NB4 (cell line): ENCODE measurements around the gene COL4A2.

ENCODE experiments used
- DNase-seq: peaks from one replicate; pipeline ENCODE4 v3.0.0; 2010; ENCODE audit warnings: low read depth
- H3K4me3 ChIP-seq: one replicate; pipeline ENCODE4 v1.5.1; 2011; ENCODE audit warnings: mild to moderate bottlenecking, low read depth, low read length, moderate library complexity
- MYC ChIP-seq: IDR thresholded peaks from 2 replicates; pipeline ENCODE4 v1.6.1; 2011; ENCODE audit warnings: low read depth, low read length
- POLR2A ChIP-seq: IDR thresholded peaks from 2 replicates; pipeline ENCODE4 v1.6.1; 2011; ENCODE audit warnings: mild to moderate bottlenecking; ENCODE audit not compliant: insufficient read length; ENCODE audit errors: extremely low read depth
- TF ChIP-seq, protein P1 (sequence below): IDR thresholded peaks from one replicate; pipeline ENCODE4 v1.5.1; 2012; ENCODE audit warnings: low read depth, low read length
- TF ChIP-seq, protein P2 (sequence below): IDR thresholded peaks from 2 replicates; pipeline ENCODE4 v1.6.1; 2011; ENCODE audit warnings: low read depth, low read length

The COL4A2 gene

DNA sequence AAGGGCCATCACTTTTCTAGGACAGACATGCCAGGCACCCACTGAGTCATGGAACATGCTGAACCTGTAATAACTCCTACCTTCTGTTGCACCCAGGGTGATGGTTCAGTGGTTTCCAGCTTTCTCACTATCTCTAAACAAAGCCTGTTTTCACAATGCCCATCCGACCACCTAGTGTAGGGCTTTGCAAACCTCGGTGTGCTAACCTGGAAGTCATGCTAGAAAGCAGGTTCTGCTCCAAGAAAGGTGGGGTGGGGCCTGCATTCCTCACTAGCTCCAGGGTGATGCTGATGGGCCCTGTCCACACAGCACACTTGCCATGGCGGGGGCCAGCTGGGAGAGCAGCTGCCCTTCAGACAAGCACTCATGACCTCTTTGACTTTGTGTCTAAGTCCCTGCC lies 43.4 kb downstream of the COL4A2 start:
- H3K4me3 ChIP-seq: no peak overlapping the region
- DNase-seq: no peak
- TF ChIP-seq POLR2A: no peak
- no peak for TF ChIP-seq MYC
- TF ChIP-seq, protein P1, sequence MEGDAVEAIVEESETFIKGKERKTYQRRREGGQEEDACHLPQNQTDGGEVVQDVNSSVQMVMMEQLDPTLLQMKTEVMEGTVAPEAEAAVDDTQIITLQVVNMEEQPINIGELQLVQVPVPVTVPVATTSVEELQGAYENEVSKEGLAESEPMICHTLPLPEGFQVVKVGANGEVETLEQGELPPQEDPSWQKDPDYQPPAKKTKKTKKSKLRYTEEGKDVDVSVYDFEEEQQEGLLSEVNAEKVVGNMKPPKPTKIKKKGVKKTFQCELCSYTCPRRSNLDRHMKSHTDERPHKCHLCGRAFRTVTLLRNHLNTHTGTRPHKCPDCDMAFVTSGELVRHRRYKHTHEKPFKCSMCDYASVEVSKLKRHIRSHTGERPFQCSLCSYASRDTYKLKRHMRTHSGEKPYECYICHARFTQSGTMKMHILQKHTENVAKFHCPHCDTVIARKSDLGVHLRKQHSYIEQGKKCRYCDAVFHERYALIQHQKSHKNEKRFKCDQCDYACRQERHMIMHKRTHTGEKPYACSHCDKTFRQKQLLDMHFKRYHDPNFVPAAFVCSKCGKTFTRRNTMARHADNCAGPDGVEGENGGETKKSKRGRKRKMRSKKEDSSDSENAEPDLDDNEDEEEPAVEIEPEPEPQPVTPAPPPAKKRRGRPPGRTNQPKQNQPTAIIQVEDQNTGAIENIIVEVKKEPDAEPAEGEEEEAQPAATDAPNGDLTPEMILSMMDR: no peak
- TF ChIP-seq, protein P2, sequence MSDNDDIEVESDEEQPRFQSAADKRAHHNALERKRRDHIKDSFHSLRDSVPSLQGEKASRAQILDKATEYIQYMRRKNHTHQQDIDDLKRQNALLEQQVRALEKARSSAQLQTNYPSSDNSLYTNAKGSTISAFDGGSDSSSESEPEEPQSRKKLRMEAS: no peak

DNA sequence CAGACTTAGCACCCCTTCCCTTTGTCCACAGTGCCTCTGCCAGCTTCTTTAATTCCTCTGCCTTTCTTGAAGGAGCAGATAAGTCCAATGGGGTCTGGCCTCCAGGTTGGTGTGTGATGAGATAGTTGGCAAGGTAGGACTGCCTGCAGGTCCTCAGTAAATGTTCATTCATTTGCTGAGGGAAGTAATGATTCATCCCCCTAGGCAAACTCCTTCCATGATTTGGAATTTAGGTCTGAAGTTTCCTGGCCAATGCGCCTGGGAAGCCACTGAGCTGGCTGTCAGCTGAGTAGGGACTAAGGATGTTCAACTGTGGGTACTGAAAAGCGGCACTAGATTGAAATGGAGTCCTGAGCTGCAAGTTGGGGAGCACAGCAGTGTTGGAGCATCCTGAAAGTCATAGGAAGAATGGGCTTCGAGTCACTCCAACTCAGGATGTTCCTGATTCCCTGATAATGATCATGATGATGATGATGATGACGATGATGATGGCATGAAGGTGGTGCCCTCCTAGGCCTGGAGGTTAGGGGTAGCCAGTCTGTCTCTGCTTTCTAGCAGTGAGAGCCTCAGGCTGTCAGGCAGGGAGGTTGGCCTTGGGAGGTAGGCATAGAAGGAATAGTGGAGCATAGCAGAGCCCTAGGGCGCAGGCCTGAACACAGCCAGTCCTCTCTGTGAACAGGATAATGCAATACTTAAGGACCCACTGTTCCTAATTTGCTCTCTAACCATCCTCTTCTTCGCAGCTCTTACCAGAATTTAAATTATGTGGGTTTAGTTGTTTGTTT lies 44.7 kb downstream of the COL4A2 start:
- no peak for TF ChIP-seq POLR2A
- TF ChIP-seq MYC: no peak
- TF ChIP-seq, protein P1: no peak
- TF ChIP-seq, protein P2: no peak
- no peak for DNase-seq
- H3K4me3 ChIP-seq: no peak overlapping the region

DNA sequence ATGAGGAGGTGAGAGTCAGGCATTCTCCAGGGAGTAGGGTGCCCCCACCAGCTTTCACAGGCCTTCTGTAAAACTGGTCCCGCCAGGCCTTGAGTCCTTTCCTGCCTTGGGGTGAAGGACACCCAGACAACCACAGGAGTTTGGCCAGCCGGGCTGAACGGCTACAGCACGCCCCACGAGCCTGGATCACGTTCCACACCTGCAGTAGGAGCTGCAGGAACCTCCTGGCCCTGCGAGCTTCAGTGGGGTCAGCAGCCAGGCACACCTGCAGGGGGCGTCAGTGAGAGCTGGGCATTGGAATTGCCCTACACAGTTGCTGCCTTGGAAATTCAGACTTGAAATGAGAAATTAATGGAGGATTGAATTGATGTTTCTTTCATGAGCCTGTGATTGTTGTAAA lies 45.7 kb downstream of the COL4A2 start:
- no peak for TF ChIP-seq MYC
- TF ChIP-seq, protein P1: peak; percentile 59
- TF ChIP-seq, protein P2: no peak
- H3K4me3 ChIP-seq: no peak overlapping the region
- no peak for DNase-seq

DNA sequence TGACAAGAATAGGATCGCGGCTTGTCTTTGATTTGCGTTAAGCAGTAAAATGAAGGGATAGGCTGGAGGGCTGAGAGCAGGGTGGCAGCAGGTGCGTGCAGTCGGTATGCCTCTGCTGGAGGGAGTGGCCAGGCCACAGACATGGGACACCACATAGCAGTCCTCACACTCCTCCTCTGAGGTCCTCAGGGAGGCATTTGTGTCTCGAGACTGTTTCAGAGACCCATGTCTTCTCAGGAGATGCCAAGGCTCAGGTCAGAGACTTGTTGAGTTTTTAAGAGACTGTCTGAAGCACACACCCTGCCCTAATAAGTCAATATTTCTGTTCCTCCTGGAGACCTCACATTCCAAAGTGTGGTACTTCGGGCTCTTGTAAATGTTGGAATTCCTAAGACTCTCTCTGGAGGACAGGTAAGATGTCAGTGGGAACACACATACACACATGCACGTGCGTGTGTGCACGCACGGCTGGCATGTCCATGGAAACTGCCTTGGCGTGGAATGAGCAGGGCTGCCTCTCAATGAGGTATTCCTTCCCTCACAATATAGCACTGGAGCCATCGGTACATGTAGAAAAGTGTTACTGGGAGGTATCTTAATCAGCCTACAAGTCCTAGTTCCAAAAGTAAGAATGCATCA lies 46.4 kb downstream of the COL4A2 start:
- no peak for DNase-seq
- TF ChIP-seq, protein P2: no peak
- TF ChIP-seq MYC: no peak
- no peak for TF ChIP-seq POLR2A
- TF ChIP-seq, protein P1: no peak
- no peak overlapping the region for H3K4me3 ChIP-seq

DNA sequence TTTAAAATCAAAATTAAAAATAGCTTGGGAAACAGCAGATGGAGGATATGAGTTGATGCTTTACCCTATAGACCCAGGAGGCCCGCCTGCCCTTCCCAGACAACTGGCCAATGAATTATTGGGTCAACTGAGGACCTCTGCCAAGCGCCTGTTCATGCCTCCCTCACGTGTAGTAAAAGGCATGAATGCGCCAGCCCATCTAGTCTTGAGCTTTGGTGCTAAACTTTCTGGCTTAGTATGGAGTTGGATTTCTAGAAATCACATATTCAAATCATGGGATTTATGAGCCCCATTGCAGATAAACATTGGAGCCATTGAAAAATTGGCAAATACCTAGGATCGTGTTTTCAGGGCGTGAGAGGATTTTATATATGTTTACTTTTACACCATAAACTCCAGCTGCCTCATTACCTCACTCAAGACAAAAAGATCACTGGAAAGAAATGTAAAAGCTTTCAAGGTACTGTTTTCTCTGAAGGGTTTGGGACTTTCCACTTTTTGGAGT lies 47.1 kb downstream of the COL4A2 start:
- no peak for DNase-seq
- TF ChIP-seq MYC: no peak
- H3K4me3 ChIP-seq: no peak overlapping the region

DNA sequence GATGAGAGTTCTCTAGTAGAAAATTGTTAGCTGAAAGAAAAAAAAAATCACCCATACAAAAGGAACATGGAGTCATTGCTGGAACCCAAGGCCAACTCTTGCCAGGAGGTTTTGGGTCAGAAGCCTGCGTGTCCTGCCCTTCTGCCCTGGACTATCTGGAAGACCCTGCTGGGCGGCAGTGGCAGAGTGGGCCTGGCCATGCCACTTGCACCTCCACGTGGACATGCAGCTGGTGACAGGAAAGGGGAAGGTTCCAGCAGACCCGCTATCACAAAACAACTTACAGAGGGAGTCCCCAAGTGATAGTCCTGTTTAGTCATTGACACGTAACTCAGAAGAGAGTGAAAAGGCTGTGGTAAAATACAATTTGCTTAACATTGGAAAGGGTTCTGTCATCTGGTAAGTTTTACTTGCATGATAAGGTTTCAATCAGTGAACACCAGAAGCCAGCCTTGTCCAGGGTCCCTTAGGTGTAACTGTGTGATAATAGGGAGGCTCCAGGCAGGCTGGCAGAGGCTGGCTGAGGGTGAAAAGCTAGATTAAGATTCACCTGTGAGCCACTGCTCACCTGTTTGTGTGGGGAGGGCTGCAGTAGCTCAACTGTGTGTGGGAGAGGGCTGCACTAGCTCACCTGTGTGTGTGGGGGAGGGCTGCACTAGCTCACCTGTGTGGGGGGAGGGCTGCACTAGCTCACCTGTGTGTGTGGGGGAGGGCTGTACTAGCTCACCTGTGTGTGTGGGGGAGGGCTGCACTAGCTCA lies 47.8 kb downstream of the COL4A2 start:
- no peak for TF ChIP-seq POLR2A
- TF ChIP-seq, protein P2: 0 out of 2 replicates have a peak, but pooled peaks have one; percentile 7
- no peak overlapping the region for H3K4me3 ChIP-seq
- no peak for DNase-seq
